Endodermal cell (in vitro differentiated cells): ENCODE results near the gene CYLD. TPM values are rescaled to one million over a fixed set of nuclear protein-coding genes. Genes with fewer than 3 reads are reported as not detected.
A peak's percentile ranks its signal among the peaks of the same experiment; 100 is the strongest.

ENCODE experiments used
- DNase-seq: peaks from one replicate; pipeline ENCODE4 v3.0.0-alpha.2; 2017
- H3K27ac ChIP-seq: 2 replicates; pipeline ENCODE4 v1.5.1; 2013; ENCODE audit warnings: mild to moderate bottlenecking, low read depth, low read length, moderate library complexity
- H3K27me3 ChIP-seq: 2 replicates; pipeline ENCODE4 v1.6.1; 2013; ENCODE audit warnings: mild to moderate bottlenecking, low read length, moderate library complexity; ENCODE audit not compliant: insufficient read depth, control insufficient read depth, poor library complexity, severe bottlenecking
- H3K36me3 ChIP-seq: 2 replicates; pipeline ENCODE4 v1.7.0; 2013; ENCODE audit warnings: mild to moderate bottlenecking, low read length, moderate library complexity; ENCODE audit not compliant: control insufficient read depth, insufficient read depth
- H3K4me1 ChIP-seq: one replicate; pipeline ENCODE4 v1.7.0; 2013; ENCODE audit warnings: low read length; ENCODE audit not compliant: control insufficient read depth, insufficient read depth
- H3K4me3 ChIP-seq: 2 replicates; pipeline ENCODE4 v1.5.1; 2013; ENCODE audit warnings: mild to moderate bottlenecking, low read length, moderate library complexity
- H3K9ac ChIP-seq: 2 replicates; pipeline ENCODE4 v1.6.1; 2013; ENCODE audit warnings: mild to moderate bottlenecking, low read length, moderate library complexity; ENCODE audit not compliant: poor library complexity, severe bottlenecking; ENCODE audit errors: extremely low read depth
- H3K9me3 ChIP-seq: 2 replicates; pipeline ENCODE4 v1.6.1; 2013; ENCODE audit warnings: mild to moderate bottlenecking, low read length, moderate library complexity; ENCODE audit not compliant: control insufficient read depth
- H3K27ac Mint-ChIP-seq: 2 replicates; pipeline ENCODE4 v1.8.0; 2020; ENCODE audit warnings: mixed read lengths
- H3K27me3 Mint-ChIP-seq: 2 replicates; pipeline ENCODE4 v1.8.0; 2021; ENCODE audit warnings: mild to moderate bottlenecking, mixed read lengths; ENCODE audit not compliant: insufficient read depth
- H3K36me3 Mint-ChIP-seq: 2 replicates; pipeline ENCODE4 v1.8.0; 2020; ENCODE audit warnings: low read depth, mixed read lengths
- H3K4me1 Mint-ChIP-seq: 2 replicates; pipeline ENCODE4 v1.8.0; 2020; ENCODE audit warnings: mixed read lengths
- H3K4me3 Mint-ChIP-seq: 2 replicates; pipeline ENCODE4 v1.8.0; 2020; ENCODE audit warnings: mild to moderate bottlenecking, moderate library complexity, mixed read lengths
- H3K9me3 Mint-ChIP-seq: 2 replicates; pipeline ENCODE4 v1.8.0; 2020; ENCODE audit warnings: mild to moderate bottlenecking, mixed read lengths
- WGBS, 2 experiments: methylation state at CpG; one replicate each; pipeline versions ENCODE4 v1.1.5 to v1.1.7; 2013; ENCODE audit warnings: missing lambda C conversion rate in 2 of 2, mixed read lengths in 1 of 2; ENCODE audit not compliant: insufficient coverage in 1 of 2, insufficient read length in 1 of 2; 5-methylcytosine and 5-hydroxymethylcytosine counted together
- total RNA-seq, 2 donors: library from RNA; stranded (reverse); fragmentation: NEBNext Ultra II Directional in 1 of 2; extraction: Animal tissue kit (Norgen Biotek cat#: 25700) in 1 of 2; gene quantifications; 2 replicates in 1 of 2; 3 replicates in 1 of 2; pipeline ENCODE4 v1.2.1, GENCODE V29; 2021
- TF ChIP-seq, protein P1 (sequence below): fragments of 200-600 bp; sonication (generic); conservative IDR thresholded peaks from 2 replicates; pipeline ENCODE4 v1.5.0; 2021; ENCODE audit warnings: antibody characterized with exemption, mild to moderate bottlenecking

Gene CYLD
- total RNA-seq, 2 donors from 2014 or later, result 12.7 TPM

DNA sequence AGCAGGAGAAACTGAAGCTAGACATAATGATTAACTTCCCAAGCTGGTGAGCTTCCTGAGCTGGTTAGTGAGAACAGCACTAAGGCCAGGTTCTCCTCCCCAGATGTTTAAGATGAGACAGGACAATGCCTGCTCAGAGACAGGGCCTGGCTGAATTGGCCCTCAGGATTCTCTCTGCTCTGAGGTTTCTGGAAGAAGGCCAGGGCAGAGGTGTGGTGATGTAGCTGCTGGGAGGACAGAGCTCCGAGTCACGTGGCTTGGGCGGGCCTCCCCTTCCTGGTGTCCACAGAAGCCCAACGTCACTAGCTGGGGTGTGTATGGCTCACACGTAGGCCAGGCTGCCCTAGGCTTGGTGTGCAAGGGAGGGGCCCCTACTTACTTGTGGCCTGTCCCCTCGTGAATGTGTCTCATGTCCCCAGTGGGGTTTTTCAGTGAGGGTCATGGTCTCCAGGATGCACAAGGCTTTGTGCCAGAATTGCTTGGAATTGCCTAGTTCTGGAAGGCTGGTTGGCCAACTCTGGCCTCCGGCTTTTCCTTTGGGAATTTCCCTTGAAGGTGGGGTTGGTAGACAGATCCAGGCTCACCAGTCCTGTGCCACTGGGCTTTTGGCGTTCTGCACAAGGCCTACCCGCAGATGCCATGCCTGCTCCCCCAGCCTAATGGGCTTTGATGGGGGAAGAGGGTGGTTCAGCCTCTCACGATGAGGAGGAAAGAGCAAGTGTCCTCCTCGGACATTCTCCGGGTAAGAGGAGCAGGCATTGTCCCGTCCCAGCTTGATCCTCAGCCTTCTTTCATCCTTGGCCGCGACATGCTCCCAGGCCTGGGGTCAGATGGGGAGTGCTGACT lies 45.1 kb upstream of the CYLD start:
- Histone ChIP-seq H3K27ac (no peak overlapping the region), H3K4me3 (no peak overlapping the region), H3K36me3 (no peaks in the 10 kb centered on the region), H3K9me3 (no peaks in the 10 kb centered on the region), H3K27me3 (peaks cover 36% of the 10 kb centered on the region), H3K4me1 (no peaks in the 10 kb centered on the region), H3K9ac (no peak overlapping the region)
- Mint-ChIP-seq H3K27me3 (peaks cover 31% of the 10 kb centered on the region), H3K4me1 (peaks cover 6% of the 10 kb centered on the region), H3K36me3 (no peaks in the 10 kb centered on the region), H3K27ac (no peak overlapping the region), H3K4me3 (no peak overlapping the region), H3K9me3 (no peaks in the 10 kb centered on the region)
- TF ChIP-seq, protein P1, sequence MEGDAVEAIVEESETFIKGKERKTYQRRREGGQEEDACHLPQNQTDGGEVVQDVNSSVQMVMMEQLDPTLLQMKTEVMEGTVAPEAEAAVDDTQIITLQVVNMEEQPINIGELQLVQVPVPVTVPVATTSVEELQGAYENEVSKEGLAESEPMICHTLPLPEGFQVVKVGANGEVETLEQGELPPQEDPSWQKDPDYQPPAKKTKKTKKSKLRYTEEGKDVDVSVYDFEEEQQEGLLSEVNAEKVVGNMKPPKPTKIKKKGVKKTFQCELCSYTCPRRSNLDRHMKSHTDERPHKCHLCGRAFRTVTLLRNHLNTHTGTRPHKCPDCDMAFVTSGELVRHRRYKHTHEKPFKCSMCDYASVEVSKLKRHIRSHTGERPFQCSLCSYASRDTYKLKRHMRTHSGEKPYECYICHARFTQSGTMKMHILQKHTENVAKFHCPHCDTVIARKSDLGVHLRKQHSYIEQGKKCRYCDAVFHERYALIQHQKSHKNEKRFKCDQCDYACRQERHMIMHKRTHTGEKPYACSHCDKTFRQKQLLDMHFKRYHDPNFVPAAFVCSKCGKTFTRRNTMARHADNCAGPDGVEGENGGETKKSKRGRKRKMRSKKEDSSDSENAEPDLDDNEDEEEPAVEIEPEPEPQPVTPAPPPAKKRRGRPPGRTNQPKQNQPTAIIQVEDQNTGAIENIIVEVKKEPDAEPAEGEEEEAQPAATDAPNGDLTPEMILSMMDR, result no peak
- DNase-seq, result peak; percentile 39
- 85 to 93% methylated on average over 7 to 15 of the region's 15 CpGs for WGBS, 2 experiments

- Mint-ChIP-seq H3K4me1 (peaks cover 6% of the 10 kb centered on the region), H3K27me3 (peaks cover 29% of the 10 kb centered on the region), H3K27ac (no peak overlapping the region), H3K9me3 (no peaks in the 10 kb centered on the region), H3K4me3 (no peak overlapping the region), H3K36me3 (no peaks in the 10 kb centered on the region)
- Histone ChIP-seq H3K9ac (no peak overlapping the region), H3K27ac (no peak overlapping the region), H3K4me1 (no peaks in the 10 kb centered on the region), H3K27me3 (peaks cover 31% of the 10 kb centered on the region), H3K9me3 (no peaks in the 10 kb centered on the region), H3K4me3 (no peak overlapping the region), H3K36me3 (no peaks in the 10 kb centered on the region)
- no peak for DNase-seq
- TF ChIP-seq, protein P1, result no peak
- WGBS, 2 experiments, result 91 to 100% methylated on average over 1 to 5 of the region's 5 CpGs
These were observed 44.5 kb upstream of the CYLD start for GRCh38 chr16:50697421-50697715.

DNA sequence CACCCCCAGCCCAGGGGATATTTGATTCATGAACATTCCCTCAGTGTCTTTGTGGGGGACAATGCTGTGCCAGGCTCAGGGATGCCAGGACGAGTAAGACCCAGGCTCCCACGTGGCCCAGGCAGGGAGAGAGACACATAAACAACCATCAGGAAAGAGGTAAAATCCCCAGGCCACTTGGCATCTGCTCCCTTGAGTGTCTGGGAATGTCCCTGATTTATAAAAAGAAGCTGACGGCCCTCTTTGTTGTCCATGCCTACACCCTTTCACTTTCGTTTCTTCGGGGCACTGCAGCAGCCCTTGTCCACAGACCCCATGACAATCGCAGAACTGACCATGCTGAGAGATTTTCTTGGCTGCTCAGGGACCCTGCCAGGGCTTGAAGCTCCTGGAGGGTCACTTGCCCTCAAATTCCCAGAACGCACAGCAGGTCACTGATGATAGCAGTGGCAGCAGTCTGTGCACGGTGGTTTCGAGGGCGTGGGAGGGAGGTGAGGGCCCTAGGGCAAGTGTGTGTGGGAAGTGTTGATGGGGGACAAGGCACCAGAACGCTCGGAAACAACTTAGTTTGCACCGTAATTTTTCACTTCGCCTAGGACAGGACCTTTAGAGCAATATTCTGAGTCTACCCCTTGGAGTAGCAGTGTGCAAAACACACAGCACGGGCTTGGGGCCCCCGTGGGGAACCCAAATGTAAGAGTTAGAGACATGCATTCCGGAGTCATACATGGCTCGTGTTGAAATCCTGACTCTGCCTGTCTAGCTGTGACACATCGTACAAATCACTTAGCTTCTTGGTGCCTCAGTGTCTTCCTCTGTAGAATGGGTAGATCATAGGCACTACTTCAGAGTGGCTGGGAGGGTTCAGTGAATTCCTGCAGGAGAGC lies 43.8 kb upstream of the CYLD start:
- no peak overlapping the region for H3K27ac ChIP-seq
- peaks cover 23% of the 10 kb centered on the region for H3K27me3 ChIP-seq
- 80 to 89% methylated on average over 19 of the region's 19 CpGs for WGBS, 2 experiments
- Mint-ChIP-seq H3K36me3 (no peaks in the 10 kb centered on the region), H3K27ac (no peak overlapping the region), H3K9me3 (peaks cover under 1% of the 10 kb centered on the region), H3K4me1 (peaks cover 6% of the 10 kb centered on the region), H3K4me3 (no peak overlapping the region), H3K27me3 (peaks cover 22% of the 10 kb centered on the region)
- H3K4me1 ChIP-seq, result no peaks in the 10 kb centered on the region
- no peak overlapping the region for H3K4me3 ChIP-seq
- no peaks in the 10 kb centered on the region for H3K9me3 ChIP-seq
- peak; percentile 40 for DNase-seq
- TF ChIP-seq, protein P1, result no peak
- no peak overlapping the region for H3K9ac ChIP-seq
- no peaks in the 10 kb centered on the region for H3K36me3 ChIP-seq
